ENCODE results near the gene RFX1. TPM values are rescaled to one million over a fixed set of nuclear protein-coding genes. Genes with fewer than 3 reads are reported as not detected.

The RFX1 gene
- total and polyA plus RNA-seq, 2 of the 13 experiments (the other 11 are each of a cell fraction or from before 2014, with no cell fraction given): 1.1 to 1.3 TPM

GRCh38 chr19:14006085-14006765, at the start of gene RFX1 (continued):
- peak; percentile 27; the same call in 1 of the 2 replicates for TF ChIP-seq HNF1A (IDR thresholded peaks at IDR 0.05; ENCODE audit: low read depth)
- TF ChIP-seq HNF1A (CRISPR knock-in tag; IDR thresholded peaks at IDR 0.05; ENCODE audit: borderline replicate concordance): no peak
- no peak for TF ChIP-seq HOMEZ (CRISPR knock-in tag; IDR thresholded peaks at IDR 0.05; ENCODE audit: low read depth)
- TF ChIP-seq E2F5 (CRISPR knock-in tag; conservative IDR thresholded peaks at IDR 0.05): peak; percentile 90; the same call in 1 of the 2 replicates
- TF ChIP-seq HOXA9 (CRISPR knock-in tag; IDR thresholded peaks at IDR 0.05; ENCODE audit: borderline replicate concordance): no peak
- TF ChIP-seq MXD1 (CRISPR knock-in tag; IDR thresholded peaks at IDR 0.05): no peak
- peak; percentile 10; the same call in 1 of the 2 replicates for TF ChIP-seq KLF11 (CRISPR knock-in tag; IDR thresholded peaks at IDR 0.05)
- peak; percentile 21; the same call in 1 of the 2 replicates for TF ChIP-seq DRAP1 (CRISPR knock-in tag; IDR thresholded peaks at IDR 0.05)
- no peak for TF ChIP-seq PLSCR1 (CRISPR knock-in tag; IDR thresholded peaks at IDR 0.05; ENCODE audit: borderline replicate concordance)
- TF ChIP-seq CENPT (CRISPR knock-in tag; IDR thresholded peaks at IDR 0.05; ENCODE audit: low read depth): no peak
- no peak for TF ChIP-seq ZNF326 (CRISPR knock-in tag; IDR thresholded peaks at IDR 0.05; ENCODE audit: borderline replicate concordance)
- no peak for TF ChIP-seq ZNF260 (CRISPR knock-in tag; IDR thresholded peaks at IDR 0.05; ENCODE audit: borderline replicate concordance, low read depth)
- TF ChIP-seq FOXJ3 (CRISPR knock-in tag; IDR thresholded peaks at IDR 0.05; ENCODE audit: borderline replicate concordance): 0 out of 2 replicates have a peak, but pooled peaks have one; percentile 11
- TF ChIP-seq ZNF460 (CRISPR knock-in tag; IDR thresholded peaks at IDR 0.05; ENCODE audit: borderline replicate concordance): 0 out of 2 replicates have a peak, but pooled peaks have one; percentile 29
- peak; percentile 72 for TF ChIP-seq SUZ12 (IDR thresholded peaks at IDR 0.05; ENCODE audit: low read depth, low read length)
- TF ChIP-seq U2AF1 (optimal IDR thresholded peaks at IDR 0.05; ENCODE audit: low read depth, low read length): no peak
- peak; percentile 98 for TF ChIP-seq NFYB (CRISPR knock-in tag; IDR thresholded peaks at IDR 0.05)
- TF ChIP-seq CHD2 (IDR thresholded peaks at IDR 0.05; ENCODE audit: low read depth, low read length): peak; percentile 82
- peak; percentile 20; the same call in 1 of the 2 replicates for TF ChIP-seq HNF1B (CRISPR knock-in tag; IDR thresholded peaks at IDR 0.05)
